HG03558 (cell line): Measurements from ENCODE around the gene CITED2.

Source experiments
- ATAC-seq: cut with Tn5 transposase; IDR thresholded peaks from one replicate; pipeline ENCODE4 v1.9.1; 2021; ENCODE audit warnings: moderate number of reproducible peaks; ENCODE audit not compliant: unreplicated experiment; ENCODE audit errors: extremely low read depth

The CITED2 gene

DNA sequence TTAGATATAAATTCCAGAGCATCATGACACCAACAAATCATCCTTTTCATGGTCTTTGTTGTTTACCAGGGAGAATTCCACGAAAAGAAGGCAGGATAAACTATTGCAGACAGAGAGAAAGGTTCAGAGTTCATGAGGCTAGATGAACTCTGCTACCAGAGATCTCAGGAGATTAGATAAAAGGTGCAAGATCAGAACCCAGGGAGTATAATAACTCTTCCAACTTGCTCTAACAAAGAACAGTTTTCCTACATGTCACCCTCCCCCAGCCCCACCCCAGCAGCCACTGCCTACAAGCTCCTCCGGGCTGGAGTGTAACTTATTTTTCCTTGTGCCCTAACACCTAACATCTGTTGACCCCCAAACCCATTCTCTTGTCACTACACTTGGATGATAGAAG, 13.9 kb upstream of the CITED2 start:
- ATAC-seq: no peak

DNA sequence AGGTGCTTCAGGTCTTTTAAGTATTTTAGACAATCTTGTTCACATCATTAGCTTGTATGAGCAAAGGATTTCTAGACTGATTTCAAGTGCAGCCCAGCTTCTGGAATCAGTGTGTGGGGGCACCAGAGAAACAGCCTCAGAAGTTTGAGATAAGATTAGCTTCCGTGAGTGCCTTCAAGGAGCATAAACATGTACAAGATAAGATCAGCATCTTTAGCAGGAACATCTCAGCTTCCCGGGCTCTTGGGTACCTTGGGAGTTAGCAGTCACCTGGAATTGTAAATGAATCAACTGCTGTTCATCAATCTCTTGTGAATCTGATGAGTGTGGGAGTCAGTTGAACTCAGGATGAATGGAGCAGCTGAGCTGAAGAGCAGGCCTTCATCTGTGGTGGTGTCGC, 12.0 kb upstream of the CITED2 start:
- ATAC-seq: no peak

DNA sequence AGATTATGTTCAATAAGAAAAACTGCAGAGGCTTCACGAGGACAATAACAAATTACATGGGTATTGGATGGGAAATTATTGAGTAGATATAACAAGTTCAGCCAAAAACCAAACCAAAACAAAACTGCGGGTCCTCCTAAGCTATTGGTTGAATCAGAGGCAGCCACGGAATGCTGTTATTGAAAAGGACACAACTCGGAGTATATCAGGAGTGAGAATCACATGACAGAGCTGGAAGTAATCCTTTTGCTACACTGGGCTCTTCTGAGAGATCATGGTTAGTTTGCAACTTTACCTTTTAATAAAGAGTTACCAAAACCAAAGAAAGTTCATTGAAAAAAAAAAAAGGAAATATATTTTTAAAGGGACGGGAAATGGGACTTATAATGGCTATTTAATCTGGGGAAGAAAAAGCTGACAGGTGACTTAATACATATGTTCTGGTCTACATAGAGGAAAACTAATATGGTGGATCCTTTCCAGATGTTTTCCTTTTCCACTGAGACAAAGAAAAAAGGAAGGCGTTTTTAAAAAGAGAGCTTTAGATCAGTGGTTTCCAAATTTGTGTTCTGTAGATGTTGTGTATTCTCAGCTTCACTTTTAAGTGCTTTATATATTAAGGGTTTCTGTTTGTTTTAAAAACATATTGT, 6.9 kb upstream of the CITED2 start:
- no peak for ATAC-seq

DNA sequence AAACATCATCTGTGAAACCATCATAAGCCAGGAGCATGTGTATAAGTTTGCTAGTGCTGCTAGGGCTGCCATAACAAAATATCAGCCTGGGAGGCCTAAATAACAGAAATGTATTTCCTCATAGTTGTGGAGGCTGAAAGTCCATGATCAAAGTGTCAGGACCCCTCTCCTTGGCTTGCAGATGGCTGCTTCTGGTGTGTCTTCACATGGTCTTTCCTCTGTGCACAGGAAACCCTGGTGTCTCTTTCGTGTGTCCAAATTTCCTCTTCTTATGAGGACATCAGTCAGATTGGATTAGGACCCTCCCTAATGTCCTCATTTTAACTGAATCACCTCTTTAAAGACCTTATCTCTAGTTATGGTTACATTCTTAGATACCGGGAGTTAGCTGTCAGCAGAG, 6.2 kb upstream of the CITED2 start:
- no peak for ATAC-seq

DNA sequence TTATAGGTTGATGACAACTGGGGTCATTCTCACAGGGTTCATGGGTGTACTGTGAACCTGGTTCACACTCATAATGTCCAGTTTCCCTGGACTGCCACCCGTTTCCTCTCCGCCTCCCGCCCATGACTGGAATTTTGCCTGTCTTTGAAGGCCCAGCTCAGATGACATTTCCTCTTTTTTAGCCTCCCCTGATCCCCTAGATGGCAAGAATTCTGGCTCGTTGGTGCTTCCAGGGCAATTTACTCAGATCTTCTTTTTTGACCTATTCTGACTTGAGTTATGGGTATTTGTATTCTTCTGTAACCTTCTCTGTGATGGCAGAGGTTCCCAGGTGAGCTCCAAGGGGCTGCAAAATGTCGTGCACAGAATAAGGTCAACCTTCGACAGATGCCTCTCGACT, 5.7 kb upstream of the CITED2 start:
- ATAC-seq: no peak

DNA sequence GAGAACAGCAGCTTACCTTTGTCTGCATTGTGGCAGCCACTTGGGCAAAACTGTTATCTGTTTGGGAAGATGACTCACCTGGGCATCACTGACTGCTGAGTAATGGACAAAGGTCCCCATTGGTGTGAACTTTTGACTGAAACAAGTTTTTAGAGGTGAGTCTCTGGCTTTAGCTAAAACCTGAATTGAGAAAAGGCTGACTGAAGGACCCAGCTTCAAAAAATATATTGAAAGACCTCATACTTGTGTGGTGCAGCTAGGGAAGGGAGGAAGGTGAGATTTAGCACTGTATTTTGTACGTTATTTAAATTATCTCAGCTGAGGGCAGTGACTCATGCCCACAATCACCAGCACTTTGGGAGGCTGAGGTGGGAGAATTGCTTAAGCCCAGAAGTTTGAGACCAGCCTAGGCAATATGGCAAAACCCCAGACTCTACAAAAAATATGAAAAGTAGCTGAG, 4.5 kb upstream of the CITED2 start:
- ATAC-seq: no peak

DNA sequence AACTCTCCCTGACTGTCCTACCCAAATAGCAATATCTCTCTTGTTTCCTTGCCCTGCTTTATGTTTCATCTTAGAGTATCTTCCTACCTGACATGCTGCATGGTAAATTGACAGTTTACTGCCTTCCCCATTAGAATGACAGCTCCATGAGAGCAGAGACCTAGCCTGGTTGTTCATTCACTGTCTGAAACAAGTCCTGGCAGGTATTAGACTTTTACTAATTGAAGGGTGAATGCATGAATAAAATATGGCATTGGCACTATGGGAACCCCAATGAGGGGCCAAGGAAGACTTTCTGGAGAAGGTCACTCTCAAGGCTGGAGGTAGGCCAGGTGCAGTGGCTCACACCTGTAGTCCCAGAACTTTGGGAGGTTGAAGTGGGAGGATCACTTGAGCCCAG, 3.8 kb upstream of the CITED2 start:
- ATAC-seq: no peak

DNA sequence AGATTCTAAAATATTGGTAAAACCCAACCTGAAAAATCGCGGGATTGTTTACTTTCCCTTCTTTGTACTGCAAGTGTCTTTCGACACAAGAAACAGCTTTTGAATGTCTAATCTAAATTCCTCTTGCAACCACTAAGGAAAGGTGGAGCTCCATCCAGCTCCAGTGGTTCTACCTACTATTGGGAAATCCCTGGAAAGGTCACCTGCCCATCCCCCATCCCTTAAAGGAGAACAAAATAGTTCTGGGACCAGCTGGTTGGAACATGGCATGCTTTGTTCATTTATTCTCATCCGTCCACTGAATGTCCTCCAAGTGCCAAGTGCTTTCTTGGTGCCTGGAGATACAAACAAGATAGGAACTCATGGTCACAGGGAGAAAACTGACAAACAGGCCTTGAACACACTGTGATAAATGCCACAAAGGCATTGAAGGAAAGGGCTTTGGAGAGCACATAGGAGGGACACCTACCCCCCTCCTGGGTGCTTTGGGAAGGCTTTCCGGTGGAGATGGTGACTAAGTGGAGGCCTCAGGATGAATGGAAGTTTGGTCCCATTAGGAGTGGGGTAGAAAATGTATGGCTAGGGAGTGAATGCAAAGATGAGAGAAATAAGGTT, 2.3 kb upstream of the CITED2 start:
- ATAC-seq: no peak

DNA sequence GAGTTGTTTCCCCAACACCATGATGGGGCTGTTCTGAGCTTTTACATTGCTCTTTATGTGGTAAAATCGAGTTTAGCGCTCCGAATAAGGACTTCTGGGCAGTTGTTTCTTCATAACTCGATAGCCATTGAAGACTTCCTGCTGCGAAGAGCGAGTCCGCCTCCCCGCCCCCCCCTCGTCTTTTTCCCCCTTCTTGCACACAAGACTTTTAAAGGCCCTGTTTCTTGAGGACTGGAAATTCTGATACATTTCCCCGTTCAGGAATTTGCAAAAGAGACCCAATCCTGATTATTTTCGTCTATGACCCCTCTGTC, 1.5 kb upstream of the CITED2 start:
- no peak for ATAC-seq

DNA sequence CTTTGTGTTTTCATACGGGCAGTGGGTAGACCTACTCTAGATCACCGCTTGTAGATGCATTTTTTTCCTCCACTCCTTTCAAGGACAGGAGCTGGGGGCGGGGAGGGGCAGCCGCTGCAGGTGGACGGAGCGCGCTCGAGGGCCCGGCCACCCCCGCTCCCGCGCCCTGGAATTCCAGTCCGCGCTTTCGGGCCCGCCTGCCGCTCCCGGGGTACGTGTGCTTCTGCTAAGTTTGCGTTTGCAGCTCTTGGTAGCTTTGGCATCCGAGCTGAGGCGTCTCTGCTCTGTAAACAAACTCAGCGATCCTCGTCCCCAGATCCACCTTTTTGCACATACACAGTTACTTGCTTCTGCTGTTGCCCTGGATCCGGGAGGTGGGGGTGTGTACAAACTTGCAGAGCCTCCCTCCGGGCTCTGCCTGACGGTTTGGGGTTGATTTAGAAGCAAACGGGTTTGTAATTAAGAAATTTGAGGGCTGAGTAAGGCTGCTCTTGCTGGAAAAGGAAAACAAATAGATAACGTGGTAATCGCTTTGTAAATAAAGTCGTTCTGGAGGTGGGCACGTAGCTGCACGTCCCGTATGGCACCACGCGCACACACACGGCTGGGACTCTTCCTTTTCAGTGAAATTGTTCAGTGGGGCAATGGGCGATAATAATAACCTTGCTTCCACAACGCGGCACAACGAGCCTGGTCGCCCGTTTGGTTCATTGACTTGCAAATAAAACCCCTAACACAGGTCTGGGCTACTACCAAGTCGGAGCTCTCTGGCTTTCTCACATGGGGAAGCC, 973 bp upstream of the CITED2 start:
- ATAC-seq: peak; percentile 32

DNA sequence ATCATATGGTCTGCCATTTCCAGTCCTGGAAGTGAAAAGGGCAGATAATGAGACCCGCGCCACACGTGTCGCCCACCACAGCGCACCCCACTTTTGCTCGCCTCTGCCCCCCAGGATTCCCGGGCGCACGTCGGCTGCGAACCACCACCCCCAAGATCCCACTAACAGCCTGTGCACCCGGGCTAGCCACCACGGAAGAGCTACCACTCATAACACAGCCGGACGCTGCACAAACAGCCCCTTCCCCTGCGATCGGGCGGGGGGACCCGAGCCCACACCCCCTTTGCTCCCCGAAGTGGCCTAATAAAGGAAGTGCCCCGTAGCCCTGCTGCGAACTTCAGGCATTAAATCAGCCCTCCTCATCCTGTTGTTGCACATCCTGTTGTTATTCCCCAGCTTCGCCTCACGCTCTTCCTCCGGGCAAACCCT, 506 bp downstream of the CITED2 start:
- peak; percentile 2 for ATAC-seq

DNA sequence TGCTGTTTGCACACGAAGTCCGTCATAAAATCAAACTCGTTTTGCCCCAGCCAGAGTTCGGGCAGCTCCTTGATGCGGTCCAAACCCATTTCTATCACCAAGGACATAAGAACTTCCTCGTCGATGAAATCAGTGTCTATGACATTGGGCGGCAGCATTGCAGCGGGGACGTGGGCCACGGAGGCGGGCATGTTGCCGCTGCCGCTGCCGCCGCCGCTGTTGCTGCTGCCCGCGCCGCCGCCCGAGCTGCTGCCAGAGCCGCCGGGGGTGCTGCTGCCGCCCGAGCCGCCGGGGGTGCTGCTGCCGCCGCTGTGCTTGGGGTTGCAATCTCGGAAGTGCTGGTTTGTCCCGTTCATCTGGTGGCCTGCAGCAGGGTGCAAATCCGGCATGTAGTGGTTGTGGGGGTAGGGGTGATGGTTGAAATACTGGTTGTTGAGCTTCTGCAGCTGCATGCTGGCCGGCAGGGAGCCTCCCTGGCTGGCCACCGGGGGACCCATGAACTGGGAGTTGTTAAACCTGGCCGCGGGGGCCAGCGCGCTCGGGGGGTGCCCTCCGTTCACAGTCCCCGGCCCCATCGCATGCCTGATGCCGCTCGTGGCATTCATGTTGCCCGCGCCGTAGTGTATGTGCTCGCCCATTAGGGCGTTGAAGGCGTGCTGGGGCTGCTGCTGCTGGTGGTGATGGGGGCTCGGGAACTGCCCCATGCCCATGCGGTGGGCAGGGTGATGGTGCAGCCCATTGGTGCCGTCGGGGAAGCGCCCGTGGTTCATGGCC, 1.1 kb downstream of the CITED2 start:
- ATAC-seq: no peak

DNA sequence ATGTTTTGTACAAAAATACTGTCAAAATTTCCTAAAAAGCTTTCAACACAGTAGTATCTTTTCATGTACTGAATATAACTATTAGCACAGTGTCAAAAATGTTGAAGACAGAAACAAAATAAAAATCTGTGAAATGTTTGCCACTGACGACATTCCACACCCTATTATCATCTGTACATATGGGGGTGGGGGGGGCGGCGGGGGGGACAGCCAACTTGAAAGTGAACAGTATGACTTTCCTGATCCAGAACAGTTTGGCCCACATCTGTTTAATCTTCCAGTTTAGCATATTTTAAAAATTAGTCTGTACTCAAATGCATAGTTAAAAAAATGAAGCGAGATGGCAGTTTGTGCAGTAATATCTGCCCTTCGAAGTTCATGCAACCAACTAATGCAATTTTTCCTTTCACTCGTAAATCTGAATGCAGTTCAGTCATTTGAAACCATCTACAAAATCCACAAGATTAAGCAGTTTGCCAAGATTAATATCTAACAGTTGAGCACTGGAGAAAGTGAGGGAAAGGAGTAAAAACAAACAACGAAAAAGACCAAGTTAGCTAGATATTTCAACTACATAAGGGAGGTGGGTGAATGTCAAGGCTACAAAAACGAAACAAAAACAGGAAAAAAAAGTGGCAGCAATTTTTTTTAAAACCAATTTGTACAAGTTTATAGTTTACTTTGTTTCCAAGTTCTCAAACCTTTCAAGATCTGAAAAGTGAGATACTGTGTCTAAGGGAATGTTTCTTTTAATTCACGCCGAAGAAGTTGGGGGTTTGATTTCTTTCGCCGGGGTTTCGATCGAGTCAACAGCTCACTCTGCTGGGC, 1.9 kb downstream of the CITED2 start:
- ATAC-seq: no peak

DNA sequence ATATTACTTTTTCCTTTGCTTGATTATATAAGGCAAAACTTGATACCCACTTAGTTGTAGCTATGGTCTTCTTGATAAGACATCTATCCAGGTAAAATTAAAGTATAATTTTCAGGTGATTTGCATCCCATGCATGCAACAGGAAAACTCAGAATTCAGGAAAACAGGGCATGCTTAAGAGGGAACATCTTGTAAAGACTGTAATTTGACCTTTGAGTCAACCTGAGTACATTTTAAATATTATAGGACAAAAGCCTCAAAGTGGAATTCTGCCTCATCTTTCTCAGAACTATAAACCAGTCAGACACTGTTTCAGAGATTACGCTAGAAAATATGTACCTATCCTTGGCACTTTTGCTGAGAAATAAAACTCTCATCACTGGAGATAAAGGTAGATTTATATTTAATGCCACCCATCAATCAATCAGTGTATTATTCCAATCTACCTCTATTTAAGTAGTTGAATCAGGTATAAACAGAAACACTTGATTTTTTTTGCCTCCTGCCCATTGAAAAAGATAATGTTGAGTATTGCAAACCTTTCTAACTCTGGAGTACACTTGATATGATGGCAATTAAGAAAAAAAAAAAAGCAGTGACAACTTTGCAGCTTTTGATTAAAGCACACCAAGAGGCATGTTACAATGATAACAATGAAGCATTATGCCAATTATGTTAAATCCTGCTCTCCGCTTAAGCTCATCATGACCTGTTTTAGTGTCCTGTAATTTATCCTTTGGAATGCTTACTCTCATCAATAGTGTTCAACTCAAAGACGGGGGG, 2.8 kb downstream of the CITED2 start:
- no peak for ATAC-seq

DNA sequence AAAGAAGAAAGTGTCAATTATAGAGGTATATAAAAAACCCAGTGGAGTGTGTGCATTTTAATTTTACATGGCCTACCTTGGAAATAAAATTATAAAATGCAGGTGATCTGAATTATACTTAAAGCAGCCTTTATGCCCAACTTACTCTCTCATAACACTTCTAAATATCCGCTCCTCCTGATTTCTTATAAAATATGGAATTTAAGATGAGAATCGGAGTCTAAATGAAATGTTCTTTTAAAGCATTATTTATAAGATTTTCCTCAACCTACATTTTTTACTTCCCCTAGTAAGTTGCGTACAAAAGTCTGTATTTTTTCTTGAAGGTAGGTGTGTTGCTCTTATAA, 3.5 kb downstream of the CITED2 start:
- ATAC-seq: no peak

DNA sequence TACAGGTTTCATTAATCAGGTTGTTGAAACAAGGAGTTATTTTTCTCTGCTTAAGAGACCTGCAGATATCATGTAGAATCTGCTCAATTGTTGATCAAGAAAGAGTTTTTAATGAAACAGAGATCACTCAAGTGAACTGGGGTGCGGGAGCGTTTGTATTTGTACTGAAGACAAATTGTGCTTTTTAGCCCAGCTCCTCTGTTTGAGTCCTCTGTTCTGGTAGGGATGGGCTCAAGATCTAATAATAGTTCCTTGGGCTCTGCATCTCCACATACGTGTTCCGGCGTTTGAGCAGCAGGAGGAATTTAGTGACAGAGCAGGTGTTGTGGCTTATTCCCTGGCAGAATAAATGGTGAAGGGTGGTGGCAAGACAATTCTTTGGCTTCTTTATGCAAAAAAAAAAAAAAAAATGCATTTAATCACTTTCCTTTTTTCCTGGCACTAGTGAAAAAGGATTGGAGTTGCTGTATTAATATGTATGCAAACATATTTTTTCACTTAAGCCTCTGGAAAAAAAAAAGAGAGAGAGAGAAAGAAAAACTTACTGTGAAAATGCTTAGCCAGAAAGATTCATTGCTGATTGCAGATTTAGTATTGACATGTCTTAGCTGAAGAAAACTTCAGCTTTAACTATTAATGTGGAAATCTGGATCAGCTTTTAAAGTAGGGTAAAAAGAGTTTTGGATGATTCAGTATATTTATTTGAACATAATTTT, 4.0 kb downstream of the CITED2 start:
- ATAC-seq: no peak

DNA sequence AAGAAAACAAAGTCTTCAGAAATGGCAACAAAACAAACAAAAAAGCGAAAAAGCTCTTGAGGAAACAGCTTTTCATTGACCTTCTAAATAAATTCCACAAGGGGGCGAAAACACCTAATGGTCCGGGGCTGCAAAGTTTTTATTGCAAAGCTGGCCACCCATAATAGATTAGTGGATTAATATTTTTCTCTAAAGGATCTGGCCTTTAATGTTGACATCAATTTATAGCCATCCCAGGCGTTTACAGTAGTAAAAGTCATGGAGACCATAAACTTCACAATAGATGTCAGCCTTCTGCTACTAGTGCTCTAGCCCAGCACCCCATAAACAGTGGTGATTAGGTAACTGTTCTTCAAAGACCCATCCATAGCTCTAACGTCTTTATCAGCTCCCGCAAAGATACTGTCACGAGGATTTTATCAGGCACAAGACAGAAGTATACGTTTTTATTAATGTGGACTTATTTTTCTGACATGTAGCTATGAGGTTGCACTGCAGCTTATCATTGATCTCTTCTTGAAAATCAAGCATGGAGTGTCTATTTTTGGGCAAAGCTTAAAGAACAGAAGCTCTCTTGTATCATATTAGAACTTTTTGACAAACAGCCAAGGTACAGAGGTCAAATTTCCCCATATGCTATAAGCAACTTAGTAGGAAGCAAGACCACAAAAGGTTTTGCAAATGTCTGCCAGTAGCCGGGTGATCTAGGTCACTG, 4.7 kb downstream of the CITED2 start:
- no peak for ATAC-seq

DNA sequence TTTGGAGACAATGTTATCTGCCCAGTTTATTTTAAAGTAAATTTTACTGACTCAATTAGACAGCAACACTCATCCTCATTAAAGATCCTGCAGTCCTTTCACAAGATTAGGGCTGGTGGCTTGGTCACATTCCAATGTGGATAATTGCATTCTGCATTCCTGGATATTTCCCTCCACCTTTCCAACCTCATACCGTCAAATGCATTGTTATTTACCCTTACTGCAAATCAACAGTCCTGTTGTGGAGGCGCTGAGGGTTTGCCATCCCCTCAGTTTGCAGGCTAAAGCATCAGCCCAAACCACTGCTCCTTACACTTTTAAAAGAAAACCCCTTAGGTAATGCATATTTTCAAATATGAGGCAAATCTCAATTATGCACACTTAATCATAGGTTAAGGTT, 5.4 kb downstream of the CITED2 start:
- ATAC-seq: no peak
